ENCODE data around the gene SULT2B1.
A peak's percentile ranks its signal among the peaks of the same experiment; 100 is the strongest.
"Not testable (repeated sequence)": the region's sequence is repeated elsewhere in the genome, so short reads cannot be mapped to it uniquely, and the experiment has no call there.

SULT2B1 gene

DNA sequence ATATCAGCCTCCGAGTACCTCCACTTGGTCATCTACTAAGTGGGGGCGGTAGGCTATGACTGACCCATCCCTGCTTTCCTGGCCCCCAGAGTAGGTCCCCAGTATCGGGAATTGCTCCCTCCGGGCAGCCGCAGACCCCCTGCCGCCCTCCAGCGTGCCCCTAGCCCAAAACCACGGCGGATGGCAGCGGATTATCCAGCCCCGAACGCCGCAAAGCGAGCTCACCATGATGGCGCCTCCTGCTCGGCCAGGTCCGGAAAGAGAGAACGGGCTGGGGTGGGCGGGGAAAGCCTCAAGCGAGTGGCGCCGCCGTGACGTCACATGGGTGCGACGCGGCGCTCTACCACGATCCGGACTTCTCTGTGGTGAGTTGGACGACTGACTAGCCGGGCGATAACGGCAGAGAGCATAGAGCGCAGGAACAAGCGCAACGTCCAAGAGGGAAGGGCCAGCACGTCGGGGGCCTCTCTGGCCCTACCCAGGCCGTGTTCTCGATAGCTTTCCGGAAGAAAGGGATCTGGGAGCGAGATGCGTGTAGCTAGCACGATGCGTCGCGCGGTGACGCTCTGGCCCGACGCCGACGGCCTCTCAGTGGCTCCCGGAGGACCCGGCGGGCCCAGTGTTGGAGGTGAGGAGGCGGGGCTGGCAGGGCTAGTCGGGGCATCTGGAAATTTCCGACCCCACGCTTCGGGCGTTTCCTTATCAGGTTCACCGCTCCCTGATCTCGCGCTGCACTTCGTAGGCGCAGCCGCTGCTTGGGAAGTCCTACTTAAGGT, 67.1 kb downstream of the SULT2B1 start, which contains the start of the genes RPL18 and SPHK2:
TSS of gene RPL18 (minus strand) at position 263 of the 776 bp plus-strand sequence. CDS start at position 228, 35 bp downstream.
TSS of gene SPHK2 (plus strand) at position 591 of the 776 bp plus-strand sequence. CDS start 1,009 bp downstream, outside the sequence.
- DNase-seq (ENCODE audit: low spot score): peak; percentile 97

DNA sequence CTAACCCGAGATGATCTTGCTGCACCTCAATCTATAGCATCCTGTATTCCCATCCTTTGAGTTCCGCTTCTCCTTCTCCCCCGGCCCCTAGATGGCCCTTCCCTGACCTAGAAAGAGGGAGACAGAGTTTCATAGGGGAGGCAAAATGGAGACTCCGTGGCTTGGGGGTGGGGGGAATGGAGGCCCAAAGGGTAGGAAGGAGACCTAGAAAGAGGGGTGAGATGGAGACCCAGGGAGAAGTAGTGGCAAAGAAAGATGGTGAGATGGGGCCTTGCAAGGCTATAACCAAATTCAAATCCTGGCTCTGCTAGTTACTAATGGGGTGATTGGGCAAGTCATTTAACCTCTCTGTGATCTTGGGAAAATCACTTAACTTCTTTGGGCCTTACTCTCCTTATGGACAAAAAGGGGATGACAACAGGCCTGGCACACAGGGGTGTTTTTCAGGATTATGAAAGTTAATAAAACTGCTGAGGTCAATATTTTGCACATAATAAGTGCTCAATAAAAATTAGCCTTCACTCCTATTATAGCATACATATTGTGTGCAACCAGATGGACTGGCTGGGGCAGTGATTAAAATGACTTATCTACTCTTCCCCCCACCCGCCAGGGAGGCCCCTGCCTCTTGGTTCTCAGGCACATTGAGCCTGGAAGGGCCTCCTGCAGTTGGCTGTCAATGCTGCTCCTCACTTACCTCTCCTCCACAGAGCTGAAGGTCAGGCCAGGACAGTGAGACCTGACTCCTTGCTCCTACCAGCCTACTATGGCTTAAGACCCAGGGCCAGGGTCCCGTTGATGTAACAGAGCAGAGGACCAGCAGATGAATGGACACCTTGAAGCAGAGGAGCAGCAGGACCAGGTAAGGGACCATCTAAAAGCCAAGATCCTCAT, 68.0 kb downstream of the SULT2B1 start:
- DNase-seq (ENCODE audit: low spot score): no peak

DNA sequence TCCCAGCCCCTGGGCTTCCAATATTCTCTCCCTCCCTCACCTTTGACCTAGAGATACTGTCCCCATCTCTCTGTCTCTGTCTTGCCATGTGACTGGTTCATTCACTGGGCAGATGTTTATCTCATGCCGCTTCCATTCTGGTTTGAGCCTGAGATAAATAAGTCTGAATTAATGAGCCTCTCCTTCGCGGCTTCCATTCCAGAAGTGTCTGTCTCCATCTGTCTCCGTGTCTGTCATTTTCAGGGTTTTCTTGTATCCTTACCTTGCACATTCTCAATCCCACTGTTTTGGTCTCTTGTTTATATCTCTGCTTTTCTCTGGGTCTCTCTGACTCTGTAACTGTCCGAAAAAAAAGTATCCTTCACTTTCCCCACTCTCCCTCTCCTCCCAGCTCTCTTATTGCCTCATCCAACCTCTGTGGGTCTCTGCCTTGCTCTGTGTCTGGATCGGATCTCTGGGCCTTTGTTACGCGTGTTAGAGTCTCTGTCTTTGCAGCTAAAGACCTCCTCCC, 71.6 kb downstream of the SULT2B1 start:
- DNase-seq (ENCODE audit: low spot score): no peak

DNA sequence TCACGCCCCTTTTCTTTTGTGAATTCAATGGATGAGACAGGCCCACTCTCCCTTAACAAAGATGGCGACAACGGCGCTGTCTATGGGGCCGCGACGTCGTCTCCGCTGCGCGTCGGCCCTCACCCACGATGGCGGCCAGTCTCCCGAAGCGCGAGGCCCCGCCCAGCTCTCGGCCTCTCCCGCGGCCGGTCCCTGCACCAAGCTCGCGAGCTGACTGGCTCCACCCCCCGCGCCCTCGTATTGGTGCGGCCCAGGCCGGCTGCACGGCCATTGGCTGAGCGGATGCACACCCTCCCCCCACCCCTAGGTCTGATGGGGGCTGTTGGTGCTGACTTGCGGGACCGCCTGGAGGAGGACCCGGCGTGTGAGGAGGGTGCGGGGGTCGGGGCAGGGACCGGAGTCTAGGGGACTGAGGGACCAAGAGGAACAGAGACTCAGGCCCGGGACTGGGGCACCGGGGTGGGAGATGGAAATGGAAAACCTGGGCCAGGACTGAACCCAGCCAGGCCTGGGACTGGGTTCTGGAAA, 72.2 kb downstream of the SULT2B1 start:
- DNase-seq (ENCODE audit: low spot score): peak; percentile 97

DNA sequence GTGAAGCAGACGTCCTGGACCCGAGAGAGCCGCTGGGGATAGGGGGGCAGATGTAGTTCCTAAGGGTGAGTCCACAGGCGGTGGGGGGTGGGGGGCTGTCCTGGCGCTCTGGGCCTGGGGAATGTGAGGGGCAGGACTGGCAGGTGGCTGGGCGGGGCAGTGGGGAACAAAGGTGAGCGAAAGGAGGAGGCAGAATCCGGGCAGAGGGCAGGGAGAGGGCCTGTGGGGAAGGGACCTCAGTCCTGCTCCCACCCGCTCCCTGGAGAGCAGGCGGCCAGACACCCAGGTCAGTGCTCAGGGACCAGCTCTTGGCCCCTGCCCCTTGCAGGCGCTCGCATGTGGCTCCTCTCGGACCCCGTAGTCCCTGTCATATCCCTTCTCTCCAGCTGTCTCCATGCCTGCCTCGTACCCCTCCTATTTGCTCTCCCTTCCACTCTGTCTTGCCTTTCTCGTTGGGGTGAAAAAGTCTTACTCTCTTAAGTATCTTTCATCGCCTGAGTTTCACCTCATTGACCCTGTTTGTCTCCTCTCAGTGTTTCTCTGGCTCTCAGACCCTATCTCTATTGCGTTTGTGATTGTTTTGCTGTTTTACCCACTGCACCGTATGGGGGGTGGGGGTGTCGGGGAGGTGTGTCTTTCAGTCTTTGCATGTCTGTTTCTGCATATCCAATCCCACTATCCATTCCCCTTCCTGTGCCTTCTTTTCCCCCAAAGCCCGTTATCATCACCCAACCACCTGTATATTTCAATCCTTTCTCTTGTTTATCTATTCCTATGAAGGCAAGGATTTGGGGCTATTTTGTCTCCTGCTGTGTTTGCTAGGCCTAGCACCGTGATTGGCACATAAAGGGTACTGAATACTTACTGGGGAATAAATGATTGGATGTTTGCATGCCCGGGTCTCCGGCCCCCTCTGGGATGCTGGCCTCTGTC, 73.1 kb downstream of the SULT2B1 start:
- no peak for DNase-seq (ENCODE audit: low spot score)

DNA sequence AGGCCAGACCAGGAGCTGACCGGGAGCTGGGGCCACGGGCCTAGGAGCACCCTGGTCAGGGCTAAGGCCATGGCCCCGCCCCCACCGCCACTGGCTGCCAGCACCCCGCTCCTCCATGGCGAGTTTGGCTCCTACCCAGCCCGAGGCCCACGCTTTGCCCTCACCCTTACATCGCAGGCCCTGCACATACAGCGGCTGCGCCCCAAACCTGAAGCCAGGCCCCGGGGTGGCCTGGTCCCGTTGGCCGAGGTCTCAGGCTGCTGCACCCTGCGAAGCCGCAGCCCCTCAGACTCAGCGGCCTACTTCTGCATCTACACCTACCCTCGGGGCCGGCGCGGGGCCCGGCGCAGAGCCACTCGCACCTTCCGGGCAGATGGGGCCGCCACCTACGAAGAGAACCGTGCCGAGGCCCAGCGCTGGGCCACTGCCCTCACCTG, 73.9 kb downstream of the SULT2B1 start:
- no peak for DNase-seq (ENCODE audit: low spot score)

DNA sequence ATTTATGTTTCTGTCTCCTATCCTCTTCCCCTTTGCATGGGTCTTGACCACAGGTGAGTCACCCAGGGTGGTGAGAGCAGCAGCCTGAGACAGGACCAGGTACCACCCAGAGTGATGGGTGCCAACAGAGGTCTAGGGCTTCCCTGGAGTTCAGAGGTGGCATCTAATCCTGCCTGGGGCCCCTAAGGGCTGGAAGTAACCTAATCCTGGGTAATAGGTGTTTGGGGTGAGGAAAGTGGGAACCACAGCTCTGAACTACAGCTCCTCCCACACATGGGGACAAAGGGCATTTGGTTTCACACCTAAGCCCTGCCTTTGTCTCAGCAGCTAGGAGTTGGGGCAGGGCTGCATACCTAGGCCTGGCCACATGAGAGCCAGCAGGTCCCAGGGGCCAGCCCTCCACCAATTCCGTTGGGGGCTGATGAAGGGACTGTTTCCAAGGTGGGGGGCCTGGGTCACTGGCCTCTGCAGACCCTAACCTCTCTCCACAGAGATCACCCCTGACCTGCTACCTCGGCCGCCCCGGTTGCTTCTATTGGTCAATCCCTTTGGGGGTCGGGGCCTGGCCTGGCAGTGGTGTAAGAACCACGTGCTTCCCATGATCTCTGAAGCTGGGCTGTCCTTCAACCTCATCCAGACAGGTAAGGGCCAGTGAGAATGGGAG, 75.4 kb downstream of the SULT2B1 start:
- DNase-seq (ENCODE audit: low spot score): peak; percentile 48

DNA sequence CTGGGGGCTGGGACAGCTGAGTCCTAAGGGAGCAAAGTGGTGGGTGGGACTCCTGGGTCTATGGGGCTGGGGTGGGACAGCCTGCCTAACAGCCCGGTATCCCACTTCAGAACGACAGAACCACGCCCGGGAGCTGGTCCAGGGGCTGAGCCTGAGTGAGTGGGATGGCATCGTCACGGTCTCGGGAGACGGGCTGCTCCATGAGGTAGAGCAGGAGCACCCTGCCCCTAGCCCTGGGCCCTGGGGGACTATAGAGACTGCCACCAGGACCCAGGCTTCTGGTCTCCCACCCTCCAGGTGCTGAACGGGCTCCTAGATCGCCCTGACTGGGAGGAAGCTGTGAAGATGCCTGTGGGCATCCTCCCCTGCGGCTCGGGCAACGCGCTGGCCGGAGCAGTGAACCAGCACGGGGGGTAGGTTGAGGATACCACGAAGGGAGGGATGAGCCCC, 75.9 kb downstream of the SULT2B1 start:
- DNase-seq (ENCODE audit: low spot score): no peak

DNA sequence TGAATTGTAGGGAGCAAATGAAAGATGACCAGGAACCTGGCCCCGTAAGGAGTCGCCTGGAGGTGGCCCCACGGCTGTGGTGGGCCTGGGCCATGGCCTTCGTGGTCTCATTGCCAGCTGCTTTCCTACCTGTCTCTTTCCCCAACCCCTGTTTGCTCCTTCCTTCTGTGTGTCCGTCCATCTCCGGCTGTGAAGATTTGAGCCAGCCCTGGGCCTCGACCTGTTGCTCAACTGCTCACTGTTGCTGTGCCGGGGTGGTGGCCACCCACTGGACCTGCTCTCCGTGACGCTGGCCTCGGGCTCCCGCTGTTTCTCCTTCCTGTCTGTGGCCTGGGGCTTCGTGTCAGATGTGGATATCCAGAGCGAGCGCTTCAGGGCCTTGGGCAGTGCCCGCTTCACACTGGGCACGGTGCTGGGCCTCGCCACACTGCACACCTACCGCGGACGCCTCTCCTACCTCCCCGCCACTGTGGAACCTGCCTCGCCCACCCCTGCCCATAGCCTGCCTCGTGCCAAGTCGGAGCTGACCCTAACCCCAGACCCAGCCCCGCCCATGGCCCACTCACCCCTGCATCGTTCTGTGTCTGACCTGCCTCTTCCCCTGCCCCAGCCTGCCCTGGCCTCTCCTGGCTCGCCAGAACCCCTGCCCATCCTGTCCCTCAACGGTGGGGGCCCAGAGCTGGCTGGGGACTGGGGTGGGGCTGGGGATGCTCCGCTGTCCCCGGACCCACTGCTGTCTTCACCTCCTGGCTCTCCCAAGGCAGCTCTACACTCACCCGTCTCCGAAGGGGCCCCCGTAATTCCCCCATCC, 76.7 kb downstream of the SULT2B1 start:
- no peak for DNase-seq (ENCODE audit: low spot score)

DNA sequence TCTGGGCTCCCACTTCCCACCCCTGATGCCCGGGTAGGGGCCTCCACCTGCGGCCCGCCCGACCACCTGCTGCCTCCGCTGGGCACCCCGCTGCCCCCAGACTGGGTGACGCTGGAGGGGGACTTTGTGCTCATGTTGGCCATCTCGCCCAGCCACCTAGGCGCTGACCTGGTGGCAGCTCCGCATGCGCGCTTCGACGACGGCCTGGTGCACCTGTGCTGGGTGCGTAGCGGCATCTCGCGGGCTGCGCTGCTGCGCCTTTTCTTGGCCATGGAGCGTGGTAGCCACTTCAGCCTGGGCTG, 77.3 kb downstream of the SULT2B1 start:
- no peak for DNase-seq (ENCODE audit: low spot score)

DNA sequence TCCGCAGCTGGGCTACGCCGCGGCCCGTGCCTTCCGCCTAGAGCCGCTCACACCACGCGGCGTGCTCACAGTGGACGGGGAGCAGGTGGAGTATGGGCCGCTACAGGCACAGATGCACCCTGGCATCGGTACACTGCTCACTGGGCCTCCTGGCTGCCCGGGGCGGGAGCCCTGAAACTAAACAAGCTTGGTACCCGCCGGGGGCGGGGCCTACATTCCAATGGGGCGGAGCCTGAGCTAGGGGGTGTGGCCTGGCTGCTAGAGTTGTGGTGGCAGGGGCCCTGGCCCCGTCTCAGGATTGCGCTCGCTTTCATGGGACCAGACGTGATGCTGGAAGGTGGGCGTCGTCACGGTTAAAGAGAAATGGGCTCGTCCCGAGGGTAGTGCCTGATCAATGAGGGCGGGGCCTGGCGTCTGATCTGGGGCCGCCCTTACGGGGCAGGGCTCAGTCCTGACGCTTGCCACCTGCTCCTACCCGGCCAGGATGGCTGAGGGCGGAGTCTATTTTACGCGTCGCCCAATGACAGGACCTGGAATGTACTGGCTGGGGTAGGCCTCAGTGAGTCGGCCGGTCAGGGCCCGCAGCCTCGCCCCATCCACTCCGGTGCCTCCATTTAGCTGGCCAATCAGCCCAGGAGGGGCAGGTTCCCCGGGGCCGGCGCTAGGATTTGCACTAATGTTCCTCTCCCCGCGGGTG, 77.8 kb downstream of the SULT2B1 start:
- DNase-seq (ENCODE audit: low spot score): no peak

DNA sequence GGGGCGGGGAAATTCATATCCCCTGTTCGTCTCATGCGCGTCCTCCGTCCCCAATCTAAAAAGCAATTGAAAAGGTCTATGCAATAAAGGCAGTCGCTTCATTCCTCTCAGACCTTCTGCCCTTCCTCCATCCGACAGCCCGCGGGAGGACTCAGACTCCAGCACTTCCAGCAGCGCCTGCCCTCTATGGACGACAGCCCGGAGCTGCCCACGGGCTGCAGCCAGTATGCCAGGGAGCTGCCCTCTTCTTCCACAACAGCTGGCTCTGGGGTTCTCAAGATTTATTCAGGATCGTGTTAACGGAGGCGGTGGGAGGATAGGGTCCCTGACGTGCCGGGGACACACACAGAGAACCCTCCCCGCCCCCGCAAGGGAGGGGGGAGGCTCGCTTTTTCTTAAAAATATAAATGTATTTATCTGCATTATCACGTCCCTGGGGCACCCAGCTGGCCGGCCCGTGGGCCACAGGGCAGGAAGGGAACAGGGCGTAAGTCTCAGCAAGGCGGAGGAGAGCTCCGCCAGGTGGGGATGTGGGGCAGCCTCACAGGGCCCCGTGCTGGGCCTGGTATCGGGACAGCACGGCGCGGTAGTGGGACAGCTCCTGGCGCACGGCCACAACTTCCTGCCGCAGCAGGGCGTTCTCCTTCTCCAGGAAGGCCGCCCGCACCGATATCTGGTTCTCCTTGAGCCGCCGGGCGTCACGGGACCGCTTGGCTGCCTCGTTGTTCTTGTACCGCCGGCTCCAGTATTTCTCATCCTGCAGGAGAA, 78.5 kb downstream of the SULT2B1 start:
- no peak for DNase-seq (ENCODE audit: low spot score)

DNA sequence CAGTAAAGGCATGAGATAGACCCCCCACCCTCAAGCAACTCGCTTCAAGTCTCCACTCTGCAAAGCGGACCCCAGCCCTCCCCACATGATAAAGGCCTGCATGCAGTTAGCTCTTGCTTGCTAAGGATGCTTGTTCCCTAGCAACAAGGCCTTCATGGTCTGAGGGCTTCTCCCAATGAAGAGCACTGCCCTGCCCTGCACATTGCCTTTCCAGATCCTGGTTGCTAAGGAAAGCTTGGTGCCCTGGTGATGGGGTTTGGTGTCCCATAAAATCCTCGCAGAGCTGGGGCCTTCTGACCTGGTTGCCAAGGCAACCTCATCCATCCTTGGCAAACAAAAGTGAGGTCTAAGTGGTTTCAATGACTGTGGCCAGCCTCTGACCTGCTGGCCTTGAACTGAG, 79.3 kb downstream of the SULT2B1 start:
- no peak for DNase-seq (ENCODE audit: low spot score)

DNA sequence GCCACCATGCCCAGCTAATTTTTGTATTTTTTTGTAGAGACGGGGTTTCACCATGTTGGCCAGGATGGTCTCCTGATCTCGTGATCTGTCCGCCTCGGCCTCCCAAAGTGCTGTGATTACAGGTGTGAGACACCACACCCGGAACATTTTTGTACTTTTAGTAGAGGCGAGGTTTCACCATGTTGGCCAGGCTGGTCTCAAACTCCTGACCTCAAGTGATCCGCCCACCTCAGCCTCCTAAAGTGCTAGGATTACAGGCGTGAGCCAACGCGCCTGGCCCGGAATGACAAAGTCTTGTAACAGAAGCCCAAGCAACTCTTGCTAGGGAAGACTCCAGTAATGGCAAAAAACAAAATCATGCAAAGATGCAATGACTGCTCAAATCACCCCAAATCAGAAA, 80.3 kb downstream of the SULT2B1 start:
- not testable (repeated sequence) for DNase-seq (ENCODE audit: low spot score)

DNA sequence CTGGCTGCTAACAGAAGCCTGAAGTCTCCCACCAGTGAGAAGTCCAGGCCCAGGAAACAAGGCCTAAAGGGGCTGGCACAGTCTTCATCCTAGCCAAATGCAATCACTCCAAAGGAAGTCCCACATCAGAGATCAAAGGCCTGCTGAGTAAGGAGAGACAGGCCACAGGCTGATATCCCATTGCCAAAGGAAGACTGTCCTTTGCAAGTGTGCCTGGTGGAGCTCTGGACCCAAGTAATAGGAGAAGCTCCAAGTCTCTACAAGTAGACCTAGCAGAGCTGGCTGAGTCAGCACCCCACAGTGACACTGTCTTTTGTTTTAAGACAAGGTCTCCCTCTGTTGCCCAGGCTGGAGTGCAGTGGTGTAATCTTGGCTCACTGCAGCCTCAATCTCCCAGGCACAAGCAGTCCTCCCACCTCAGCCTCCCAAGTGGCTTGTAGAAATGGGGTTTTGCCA, 80.7 kb downstream of the SULT2B1 start:
- DNase-seq (ENCODE audit: low spot score): no peak

DNA sequence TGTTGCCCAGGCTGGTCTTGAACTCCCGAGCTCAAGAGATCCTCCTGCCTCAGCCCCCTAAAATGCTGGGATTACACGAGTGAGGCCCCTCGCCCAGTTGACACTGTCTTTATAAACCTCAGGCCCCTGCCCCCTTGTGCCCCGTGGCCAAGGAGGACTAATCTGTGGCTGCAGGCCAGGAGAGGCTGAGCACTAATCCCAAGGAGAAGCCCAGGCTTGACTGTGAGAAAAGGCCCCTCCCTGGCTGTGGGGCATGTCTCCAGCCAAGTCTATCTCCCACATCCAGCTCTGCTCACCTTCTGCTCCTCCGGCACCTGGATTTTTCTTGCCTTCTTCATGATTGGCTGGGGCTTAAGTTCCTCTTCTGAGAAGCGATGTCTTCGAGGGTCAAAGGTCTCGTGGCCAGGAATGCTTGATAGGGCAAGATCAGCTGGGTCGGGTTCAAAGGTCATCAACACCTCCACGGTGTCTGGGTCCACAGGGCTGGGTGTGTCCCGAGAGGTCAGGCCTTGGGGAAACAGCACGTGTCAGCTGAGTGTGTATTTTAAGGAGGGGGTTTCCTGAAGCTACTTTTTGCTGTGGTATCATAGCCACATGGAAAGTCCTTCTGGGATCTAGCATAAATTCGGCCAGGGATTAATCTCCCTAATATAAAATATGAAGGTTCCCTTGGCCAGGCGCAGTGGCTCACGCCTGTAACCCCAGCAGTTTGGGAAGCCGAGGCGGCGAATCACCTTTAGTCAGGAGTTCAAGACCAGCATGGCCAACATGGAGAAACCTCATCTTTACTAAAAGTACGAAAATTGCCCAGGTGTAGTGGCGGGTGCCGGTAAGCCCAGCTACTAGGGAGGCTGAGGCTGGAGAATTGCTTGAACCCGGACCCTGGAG, 81.4 kb downstream of the SULT2B1 start:
- DNase-seq (ENCODE audit: low spot score): no peak

DNA sequence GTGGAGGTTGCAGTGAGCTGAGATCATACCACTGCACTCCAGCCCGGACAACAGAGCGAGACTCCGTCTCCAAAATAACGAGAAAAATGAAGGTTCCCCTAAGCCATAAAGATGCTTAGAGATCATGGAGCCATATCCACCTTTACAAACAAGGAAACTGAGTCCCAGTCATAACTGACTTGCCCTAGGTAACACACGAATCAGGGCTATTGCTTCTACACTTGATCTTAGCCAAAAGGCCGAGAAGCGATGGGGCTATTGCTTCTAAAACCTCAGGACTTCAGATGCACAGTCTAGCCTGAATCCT, 82.0 kb downstream of the SULT2B1 start:
- no peak for DNase-seq (ENCODE audit: low spot score)
